Smooth muscle cell (in vitro differentiated cells): ENCODE data around the gene SFMBT1. TPM values are rescaled to one million over a fixed set of nuclear protein-coding genes. Genes with fewer than 3 reads are reported as not detected.

Source experiments
- DNase-seq: peaks from one replicate; lab custom pipeline; 2025; ENCODE audit not compliant: unreplicated experiment; lab: John Stamatoyannopoulos, UW
- H2AFZ ChIP-seq: fragments of 200-600 bp; sonication (generic); 2 replicates; pipeline ENCODE4 v1.6.0; 2016; ENCODE audit warnings: antibody characterized with exemption, low read depth, mild to moderate bottlenecking
- H3F3A ChIP-seq: fragments of 200-600 bp; sonication (generic); 2 replicates; pipeline ENCODE4 v1.6.0; 2017; ENCODE audit warnings: antibody characterized with exemption, low read depth
- H3K27ac ChIP-seq: fragments of 200-600 bp; sonication (generic); 2 replicates; pipeline ENCODE4 v1.5.1; 2016; ENCODE audit warnings: low read depth, mild to moderate bottlenecking
- H3K27me3 ChIP-seq: fragments of 200-600 bp; sonication (generic); 2 replicates; pipeline ENCODE4 v1.6.1; 2016; ENCODE audit warnings: low read depth, mild to moderate bottlenecking
- H3K36me3 ChIP-seq: fragments of 200-600 bp; sonication (generic); 2 replicates; pipeline ENCODE4 v1.5.1; 2016; ENCODE audit warnings: low read depth
- H3K4me1 ChIP-seq: fragments of 200-600 bp; sonication (generic); 2 replicates; pipeline ENCODE4 v1.5.1; 2016; ENCODE audit warnings: low read depth
- H3K4me2 ChIP-seq: fragments of 200-600 bp; sonication (generic); 2 replicates; pipeline ENCODE4 v1.6.0; 2016; ENCODE audit warnings: mild to moderate bottlenecking
- H3K4me3 ChIP-seq: fragments of 200-600 bp; sonication (generic); 2 replicates; pipeline ENCODE4 v1.5.1; 2016; ENCODE audit warnings: mild to moderate bottlenecking
- H3K79me2 ChIP-seq: fragments of 200-600 bp; sonication (generic); 2 replicates; pipeline ENCODE4 v1.6.0; 2016; ENCODE audit warnings: low read depth, mild to moderate bottlenecking
- H3K9ac ChIP-seq: fragments of 200-600 bp; sonication (generic); 2 replicates; pipeline ENCODE4 v1.6.0; 2016; ENCODE audit warnings: low read depth
- H3K9me3 ChIP-seq: fragments of 200-600 bp; sonication (generic); replicated peaks from 2 replicates; pipeline ENCODE4 v1.5.1; 2016; ENCODE audit warnings: low read depth
- H4K20me1 ChIP-seq: fragments of 200-600 bp; sonication (generic); 2 replicates; pipeline ENCODE4 v1.6.0; 2016; ENCODE audit warnings: low read depth
- CTCF ChIP-seq: fragments of 200-600 bp; sonication (generic); IDR thresholded peaks from 2 replicates; pipeline ENCODE4 v1.5.1; 2017; ENCODE audit warnings: borderline replicate concordance, mild to moderate bottlenecking, antibody characterized with exemption; ENCODE audit not compliant: insufficient read depth, poor library complexity, severe bottlenecking
- WGBS: methylation state at CpG from one replicate; pipeline ENCODE4 v1.1.7; 2016; ENCODE audit warnings: low lambda C conversion rate; 5-methylcytosine and 5-hydroxymethylcytosine counted together
- polyA plus RNA-seq: library from polyadenylated mRNA; unstranded; fragments of >200 nt; fragmentation: Nextera tagmentation; extraction: Ambion mirVana; gene quantifications from 2 replicates; pipeline ENCODE4 v1.2.1, GENCODE V29; 2016
- total RNA-seq: library from RNA; depleted of rRNA; stranded (reverse); fragments of >200 nt; gene quantifications from 2 replicates; pipeline ENCODE4 v1.2.3, GENCODE V29; 2014

The SFMBT1 gene
- total and polyA plus RNA-seq, 2 experiments from 2014 or later = 1.4 to 2.2 TPM

- Histone ChIP-seq H3K27ac (no peak overlapping the region), H4K20me1 (peaks cover 28% of the 10 kb centered on the region), H3K36me3 (no peaks in the 10 kb centered on the region), H3F3A (no peaks in the 10 kb centered on the region), H3K4me2 (no peak overlapping the region), H3K4me1 (no peaks in the 10 kb centered on the region), H3K27me3 (no peaks in the 10 kb centered on the region), H3K4me3 (no peak overlapping the region), H2AFZ (no peak overlapping the region), H3K9ac (no peak overlapping the region), H3K79me2 (no peaks in the 10 kb centered on the region), H3K9me3 (no peaks in the 10 kb centered on the region)
- TF ChIP-seq CTCF = no peak
- 77% methylated on average over 4 of the region's 4 CpGs for WGBS
- no peak for DNase-seq
Observed at GRCh38 chr3:52881871-52882270, 164.0 kb downstream of the SFMBT1 start.

- Histone ChIP-seq H3F3A (no peaks in the 10 kb centered on the region), H3K4me2 (no peak overlapping the region), H3K27me3 (no peaks in the 10 kb centered on the region), H3K4me1 (no peaks in the 10 kb centered on the region), H3K4me3 (no peak overlapping the region), H4K20me1 (peaks cover 33% of the 10 kb centered on the region), H3K9ac (no peak overlapping the region), H3K27ac (no peak overlapping the region), H3K9me3 (no peaks in the 10 kb centered on the region), H3K79me2 (no peaks in the 10 kb centered on the region), H2AFZ (no peak overlapping the region), H3K36me3 (no peaks in the 10 kb centered on the region)
- no peak for TF ChIP-seq CTCF
- DNase-seq = no peak
- WGBS = 91% methylated on average over 3 of the region's 3 CpGs
Observed at GRCh38 chr3:52880474-52880873, 165.4 kb downstream of the SFMBT1 start.

- Histone ChIP-seq H3K4me1 (no peaks in the 10 kb centered on the region), H3K9me3 (no peaks in the 10 kb centered on the region), H3K9ac (no peak overlapping the region), H3F3A (no peaks in the 10 kb centered on the region), H2AFZ (no peak overlapping the region), H3K79me2 (no peaks in the 10 kb centered on the region), H4K20me1 (peaks cover 38% of the 10 kb centered on the region), H3K4me2 (no peak overlapping the region), H3K36me3 (no peaks in the 10 kb centered on the region), H3K27ac (no peak overlapping the region), H3K4me3 (no peak overlapping the region), H3K27me3 (no peaks in the 10 kb centered on the region)
- no peak for TF ChIP-seq CTCF
- 93% methylated on average over 5 of the region's 5 CpGs for WGBS
- DNase-seq = no peak
Observed at GRCh38 chr3:52880047-52880446, 165.8 kb downstream of the SFMBT1 start.

GRCh38 chr3:52879581-52879980 lies 166.3 kb downstream of the SFMBT1 start:
- Histone ChIP-seq H4K20me1 (peaks cover 42% of the 10 kb centered on the region), H3K27me3 (no peaks in the 10 kb centered on the region), H3K4me2 (no peak overlapping the region), H3K79me2 (no peaks in the 10 kb centered on the region), H3F3A (no peaks in the 10 kb centered on the region), H3K9me3 (no peaks in the 10 kb centered on the region), H2AFZ (no peak overlapping the region), H3K4me3 (no peak overlapping the region), H3K36me3 (no peaks in the 10 kb centered on the region), H3K4me1 (no peaks in the 10 kb centered on the region), H3K27ac (no peak overlapping the region), H3K9ac (no peak overlapping the region)
- 93% methylated on average over 4 of the region's 4 CpGs for WGBS
- DNase-seq = no peak
- TF ChIP-seq CTCF = no peak
